HG03064 (cell line): Measurements from ENCODE around the gene CLBA1.
A peak's percentile ranks its signal among the peaks of the same experiment; 100 is the strongest.
"Not testable (repeated sequence)": the region's sequence is repeated elsewhere in the genome, so short reads cannot be mapped to it uniquely, and the experiment has no call there.

Experiments
- ATAC-seq: cut with Tn5 transposase; IDR thresholded peaks from one replicate; pipeline ENCODE4 v1.9.1; 2021; ENCODE audit warnings: low read depth; ENCODE audit not compliant: unreplicated experiment

Gene CLBA1

DNA sequence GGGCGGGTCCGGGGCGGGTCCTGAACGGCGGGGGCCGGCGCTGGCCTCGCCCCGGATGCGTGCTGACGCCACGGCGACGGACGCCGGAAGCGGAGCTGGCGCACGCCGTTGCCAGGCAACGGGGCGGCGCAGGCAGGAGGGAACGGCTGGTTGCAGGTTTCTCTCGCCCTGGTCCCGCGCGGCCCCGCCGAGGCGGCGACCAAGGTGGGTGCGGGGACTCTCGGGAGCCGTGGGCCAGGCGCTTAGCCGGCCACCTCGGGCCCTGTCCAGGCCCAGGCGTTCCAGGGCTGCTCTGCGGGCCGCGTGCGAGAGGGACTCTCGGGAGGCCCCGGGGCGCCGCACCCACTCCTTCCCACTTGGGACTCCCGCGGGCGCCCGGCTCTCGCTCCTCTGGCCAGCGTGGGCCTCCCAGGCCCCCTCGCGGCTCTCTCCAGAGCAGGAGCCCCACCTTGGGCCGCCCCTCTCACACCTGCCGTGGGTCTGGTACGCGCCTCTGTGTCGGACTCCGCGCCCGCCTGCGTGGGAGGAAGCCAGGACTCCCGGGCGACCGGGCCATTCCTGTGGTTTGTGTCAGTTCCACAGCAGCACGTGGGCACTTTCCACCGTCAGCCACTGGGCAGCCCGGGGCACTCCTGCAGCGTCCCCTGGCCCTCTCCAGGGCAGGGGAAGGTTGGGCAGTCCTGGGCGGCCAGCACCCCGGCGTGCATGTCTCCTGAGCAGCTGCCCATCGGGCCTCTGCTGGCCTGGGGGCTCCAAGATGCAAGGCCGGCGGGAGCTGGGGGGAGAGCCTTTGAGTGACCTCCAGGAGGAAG lies at the start of gene CLBA1:
CLBA1 (plus strand) TSS at position 114 of the 812 bp plus-strand sequence; CDS start at position 758, 644 bp downstream.
- peak; percentile 94 for ATAC-seq

DNA sequence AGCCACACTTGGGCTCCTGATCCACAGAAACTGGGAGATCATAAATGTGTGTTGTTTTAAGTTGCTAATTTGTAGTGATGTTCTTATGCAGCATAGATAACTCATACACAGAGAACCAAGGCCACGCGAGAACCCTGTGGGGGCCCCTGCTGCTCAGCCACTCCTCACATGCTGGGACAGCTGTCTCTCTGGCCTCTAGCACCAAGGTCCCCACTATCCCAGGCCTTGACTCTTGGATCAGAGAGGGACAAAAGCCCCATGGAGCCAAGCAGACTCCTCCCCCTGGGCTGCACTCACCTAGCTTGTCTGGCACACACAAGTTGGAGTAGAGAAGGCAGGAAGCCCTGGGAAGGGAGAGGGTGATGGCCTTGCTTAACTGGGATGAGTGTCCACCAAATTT lies 49.6 kb upstream of the CLBA1 start:
- no peak for ATAC-seq

DNA sequence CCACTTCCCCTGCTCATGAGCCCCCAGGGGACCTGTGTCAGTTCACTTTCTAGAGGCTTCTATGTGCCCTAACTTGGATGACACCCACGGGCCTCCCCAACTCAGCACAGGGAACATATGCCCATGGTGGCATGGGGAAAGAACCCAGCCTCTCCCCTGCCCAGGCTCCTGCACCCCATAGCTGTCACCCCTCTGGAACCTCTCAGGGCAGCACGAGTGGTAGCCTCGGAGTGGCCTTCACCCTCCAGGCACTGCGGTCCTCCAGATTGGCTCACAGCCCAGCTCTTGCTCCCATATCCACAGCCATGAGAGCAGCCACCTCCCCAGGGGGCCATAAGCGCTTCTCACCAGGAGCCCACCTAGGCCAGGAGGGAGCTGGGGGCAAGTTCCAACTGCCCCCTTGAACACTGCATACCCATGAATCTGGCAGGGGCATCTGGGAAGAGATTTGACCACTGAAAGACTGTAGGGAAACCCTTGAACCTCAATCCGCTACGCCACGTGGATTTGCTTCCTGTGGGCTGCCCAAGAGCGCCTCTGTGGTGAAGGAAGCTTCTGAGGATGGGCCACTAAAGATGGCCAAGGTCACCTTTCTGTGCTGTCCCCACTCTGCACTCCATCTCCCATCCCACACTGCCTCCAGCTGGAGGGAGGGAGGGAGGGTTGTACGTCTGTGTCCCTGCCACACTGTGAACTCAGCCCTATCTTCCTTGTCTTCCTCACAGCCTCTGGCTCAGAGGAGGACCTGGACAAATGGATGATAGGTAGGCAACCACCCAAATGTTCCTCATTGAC lies 49.0 kb upstream of the CLBA1 start:
- ATAC-seq = no peak

DNA sequence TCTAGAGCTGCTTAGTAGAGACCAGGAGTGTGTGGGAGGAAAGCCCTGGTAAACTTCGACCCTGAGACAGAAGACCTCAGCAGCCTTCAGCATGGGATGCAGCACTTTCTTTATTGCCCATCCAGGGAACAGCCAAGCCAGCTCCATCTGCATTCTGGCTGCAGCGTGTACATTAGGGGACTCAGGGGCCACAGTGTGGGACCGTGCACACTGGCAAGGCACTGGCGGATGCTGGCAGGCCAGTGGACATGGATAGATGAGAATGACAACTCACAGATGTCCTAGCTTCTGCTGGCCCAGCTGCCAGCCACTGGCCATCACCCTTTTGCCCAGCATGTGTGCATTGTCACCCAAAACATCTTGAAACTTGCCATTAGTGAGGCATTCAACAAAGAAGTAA lies 48.4 kb upstream of the CLBA1 start:
- no peak for ATAC-seq

DNA sequence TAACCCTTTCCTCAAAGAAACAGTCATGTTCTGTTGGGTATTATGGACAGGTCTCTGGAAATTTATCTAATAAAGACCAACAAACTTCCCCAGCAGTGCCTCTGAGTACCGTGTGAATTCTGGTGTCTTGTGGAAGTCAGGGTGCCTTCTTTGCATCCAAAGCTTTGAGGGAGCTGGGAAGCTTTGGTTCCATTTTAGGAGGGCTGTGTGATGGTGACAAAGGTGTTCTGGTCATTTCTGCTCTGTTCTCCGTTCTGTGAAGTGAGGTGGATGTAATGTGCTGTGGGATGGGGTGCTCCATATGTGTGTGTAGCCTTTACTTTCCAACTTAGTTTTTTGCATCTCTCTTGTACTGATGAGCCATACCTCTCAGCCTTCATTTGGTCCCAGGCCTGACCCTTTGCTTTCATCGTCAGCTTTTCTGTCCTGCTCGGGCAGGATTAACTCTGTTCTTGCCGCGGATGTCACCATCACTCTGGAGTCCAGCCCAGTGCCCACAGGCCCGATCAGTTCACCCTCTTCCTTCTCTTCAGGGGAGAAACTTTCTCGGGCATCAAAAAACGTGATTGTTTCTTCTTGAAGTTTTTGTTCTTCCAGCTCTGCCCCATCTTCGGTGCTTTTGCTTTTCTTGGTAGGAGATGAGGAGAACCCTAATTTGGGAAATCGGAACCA lies 47.8 kb upstream of the CLBA1 start:
- no peak for ATAC-seq

DNA sequence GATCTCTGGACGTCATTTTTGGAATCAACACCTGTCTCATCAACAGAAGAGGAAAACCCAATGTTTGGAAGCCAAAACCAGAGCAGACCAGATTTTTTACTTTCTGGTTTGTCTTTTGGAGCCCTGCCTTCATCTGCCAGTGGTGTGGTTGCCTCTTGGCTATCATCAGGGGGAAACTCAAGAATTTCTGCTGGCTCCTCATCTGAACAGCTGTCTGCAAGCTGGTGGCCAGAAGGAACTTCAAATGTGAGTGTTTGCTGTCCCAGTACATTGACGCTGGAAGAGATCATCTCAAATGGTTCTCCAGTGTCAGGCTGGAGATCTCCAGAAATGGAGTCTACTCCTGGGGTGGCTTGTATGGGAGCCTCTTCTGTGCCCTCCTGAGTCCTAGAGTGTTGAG lies 47.2 kb upstream of the CLBA1 start:
- ATAC-seq = no peak

DNA sequence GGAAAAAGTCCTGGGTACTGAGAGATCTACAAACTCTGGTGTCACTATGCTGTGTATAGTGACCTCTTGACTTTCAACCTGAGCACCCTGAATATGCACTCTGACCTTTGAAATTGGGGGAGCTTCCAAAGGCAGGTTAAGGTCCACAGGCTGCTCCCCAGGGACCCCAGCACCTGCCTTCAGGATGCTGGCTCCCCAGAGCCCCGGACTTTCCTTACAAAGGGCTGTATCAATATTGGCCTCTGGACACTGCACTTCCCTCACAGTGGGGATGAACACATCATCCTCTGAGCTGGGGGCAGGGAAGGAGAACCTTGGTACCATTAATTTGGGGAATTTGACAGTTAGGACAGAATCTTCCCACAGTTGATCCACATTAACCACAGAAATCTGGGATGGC lies 46.6 kb upstream of the CLBA1 start:
- ATAC-seq = no peak

DNA sequence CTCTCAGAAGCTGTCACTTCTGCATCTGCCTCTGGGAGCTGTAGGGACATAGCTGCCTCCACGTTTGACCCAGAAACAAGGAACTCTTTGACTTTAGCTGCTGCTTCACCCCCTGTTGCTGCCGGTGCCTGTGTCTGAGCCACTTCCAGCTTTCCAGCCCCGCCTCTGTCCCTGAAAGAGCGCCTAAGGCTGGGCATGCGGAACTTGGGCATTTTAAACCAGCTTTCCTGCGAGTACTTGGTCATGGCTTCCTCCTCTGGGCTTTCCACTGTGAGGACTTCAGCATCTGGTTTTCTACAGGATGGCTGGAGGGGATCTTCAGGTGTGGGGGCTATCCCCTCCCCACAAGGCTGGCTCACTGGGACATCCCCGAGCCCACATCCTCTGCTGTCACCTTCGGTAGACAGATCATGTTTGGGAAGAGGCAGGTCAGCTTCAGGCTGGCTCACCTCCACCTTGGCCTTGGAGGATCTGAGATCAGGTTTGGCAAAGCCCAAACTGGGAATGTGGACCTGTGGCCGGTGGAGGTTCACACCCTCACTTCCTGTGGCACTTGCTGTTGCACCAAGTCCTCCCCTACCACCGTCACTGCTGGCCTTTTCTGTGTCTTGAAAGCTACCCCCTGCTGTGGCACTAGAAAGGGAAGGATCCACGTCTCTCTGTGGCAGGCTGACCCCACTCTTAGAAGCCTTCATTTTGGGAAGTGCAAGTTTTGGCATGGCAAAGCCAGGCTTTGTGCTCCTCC lies 45.8 kb upstream of the CLBA1 start:
- no peak for ATAC-seq

DNA sequence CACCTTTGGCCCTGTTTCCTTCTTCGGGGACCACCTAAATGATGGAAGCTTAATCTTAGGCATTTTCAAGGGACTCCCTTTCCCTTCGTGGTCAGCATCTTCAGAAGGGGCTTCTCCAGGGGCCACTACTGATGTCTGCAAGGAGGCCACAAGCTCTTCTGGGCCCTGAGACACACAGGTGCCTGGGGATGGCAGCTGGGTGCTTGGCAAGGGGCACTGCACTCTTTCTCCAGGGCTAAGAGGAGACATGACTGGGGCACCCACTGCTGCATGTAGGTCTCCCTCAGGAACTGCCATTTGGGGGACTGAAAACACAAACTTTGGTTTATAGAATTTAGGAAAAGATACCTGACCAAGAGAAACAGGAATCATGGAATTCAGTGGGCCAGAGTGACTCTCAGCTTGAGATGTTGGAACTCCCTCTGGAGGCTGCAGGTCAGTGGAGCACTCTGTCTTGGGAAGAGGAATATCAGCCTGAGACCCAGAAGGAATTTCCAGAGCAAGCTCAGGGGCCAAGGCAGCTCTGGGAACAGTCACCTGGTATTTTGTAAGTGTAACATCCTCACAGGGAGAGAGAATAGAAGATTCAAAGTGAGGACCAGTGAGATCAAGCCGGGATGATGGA lies 45.0 kb upstream of the CLBA1 start:
- no peak for ATAC-seq

DNA sequence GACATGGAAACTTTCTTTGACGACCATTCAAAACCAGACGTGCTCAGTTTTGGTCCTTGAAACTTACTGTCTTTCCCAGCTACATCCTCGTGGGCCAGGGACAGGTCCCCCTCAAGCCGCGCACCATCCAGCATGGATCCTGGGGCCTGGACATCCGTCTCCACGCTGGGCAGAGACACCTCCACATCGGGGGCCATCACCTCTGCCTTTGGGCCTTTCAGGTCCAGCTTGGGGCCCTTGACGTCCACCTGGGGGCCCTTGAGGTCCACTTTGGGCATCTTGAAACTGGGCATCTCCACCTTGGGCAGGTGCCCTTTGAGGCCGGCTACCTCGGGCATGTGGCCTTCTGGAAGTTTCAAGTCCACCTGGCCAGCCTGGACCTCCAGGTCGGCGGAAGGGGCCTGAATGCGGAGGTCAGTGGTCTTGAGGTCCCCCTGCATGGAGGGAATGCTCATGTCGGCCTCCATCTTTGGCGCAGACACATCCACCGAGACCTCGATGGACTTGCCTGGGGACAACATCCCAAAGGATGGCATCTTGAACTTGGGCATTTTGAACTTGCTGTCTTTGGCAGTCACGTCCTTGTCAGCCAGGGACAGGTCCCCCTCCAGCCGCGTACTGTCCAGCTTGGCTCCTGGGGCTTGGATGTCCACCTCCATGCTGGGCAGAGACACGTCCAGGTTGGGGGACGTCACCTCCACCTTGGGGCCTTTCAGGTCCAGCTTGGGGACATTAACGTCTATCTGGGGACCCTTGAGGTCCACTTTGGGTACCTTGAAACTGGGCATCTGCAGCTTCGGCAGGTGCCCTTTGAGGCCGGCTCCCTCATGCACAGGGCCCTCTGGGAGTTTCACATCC lies 43.9 kb upstream of the CLBA1 start:
- ATAC-seq = no peak

DNA sequence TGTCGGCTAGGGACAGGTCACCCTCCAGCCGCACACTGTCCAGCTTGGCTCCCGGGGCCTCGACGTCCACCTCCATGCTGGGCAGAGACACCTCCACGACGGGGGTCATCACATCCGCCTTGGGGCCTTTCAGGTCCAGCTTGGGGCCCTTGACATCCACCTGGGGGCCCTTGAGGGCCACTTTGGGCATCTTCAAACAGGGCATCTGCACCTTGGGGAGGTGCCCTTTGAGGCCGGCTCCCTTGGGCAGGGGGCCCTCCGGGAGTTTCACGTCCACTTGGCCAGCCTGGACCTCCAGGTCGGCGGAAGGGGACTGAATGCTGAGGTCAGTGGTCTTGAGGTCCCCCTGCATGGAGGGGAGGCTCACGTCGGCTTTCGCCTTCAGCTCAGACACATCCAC lies 43.0 kb upstream of the CLBA1 start:
- no peak for ATAC-seq

DNA sequence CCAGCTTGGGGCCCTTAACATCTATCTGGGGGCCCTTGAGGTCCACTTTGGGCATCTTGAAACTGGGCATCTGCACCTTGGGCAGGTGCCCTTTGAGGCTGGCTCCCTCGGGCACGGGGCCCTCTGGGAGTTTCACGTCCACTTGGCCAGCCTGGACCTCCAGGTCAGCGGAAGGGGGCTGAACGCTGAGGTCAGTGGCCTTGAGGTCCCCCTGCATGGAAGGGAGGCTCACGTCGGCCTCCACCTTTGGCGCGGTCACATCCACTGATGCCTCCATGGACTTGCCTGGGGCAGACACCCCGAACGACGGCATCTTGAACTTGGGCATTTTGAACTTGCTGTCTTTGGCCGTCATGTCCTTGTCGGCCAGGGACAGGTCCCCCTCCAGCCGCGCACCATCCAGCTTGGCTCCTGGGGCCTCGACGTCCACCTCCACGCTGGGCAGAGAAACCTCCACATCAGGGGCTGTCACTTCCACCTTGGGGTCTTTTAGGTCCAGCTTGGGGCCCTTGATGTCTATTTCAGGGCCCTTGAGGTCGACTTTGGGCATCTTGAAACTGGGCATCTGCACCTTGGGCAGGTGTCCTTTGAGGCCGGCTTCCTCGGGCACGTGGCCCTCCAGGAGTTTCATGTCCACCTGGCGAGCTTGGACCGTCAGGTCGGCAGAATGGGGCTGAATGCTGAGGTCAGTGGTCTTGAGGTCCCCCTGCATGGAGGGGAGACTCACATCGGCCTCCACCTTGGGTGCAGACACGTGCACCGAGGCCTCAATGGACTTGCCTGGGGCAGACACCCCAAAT lies 42.2 kb upstream of the CLBA1 start:
- not testable (repeated sequence) for ATAC-seq

DNA sequence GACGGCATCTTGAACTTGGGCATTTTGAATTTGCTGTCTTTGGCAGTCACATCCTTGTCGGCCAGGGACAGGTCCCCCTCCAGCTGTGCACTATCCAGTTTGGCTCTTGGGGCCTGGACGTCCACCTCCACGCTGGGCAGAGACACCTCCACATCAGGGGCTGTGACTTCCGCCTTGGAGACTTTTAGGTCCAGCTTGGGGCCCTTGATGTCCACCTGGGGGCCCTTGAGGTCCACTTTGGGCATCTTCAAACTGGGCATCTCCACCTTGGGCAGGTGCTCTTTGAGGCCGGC lies 41.6 kb upstream of the CLBA1 start:
- not testable (repeated sequence) for ATAC-seq

DNA sequence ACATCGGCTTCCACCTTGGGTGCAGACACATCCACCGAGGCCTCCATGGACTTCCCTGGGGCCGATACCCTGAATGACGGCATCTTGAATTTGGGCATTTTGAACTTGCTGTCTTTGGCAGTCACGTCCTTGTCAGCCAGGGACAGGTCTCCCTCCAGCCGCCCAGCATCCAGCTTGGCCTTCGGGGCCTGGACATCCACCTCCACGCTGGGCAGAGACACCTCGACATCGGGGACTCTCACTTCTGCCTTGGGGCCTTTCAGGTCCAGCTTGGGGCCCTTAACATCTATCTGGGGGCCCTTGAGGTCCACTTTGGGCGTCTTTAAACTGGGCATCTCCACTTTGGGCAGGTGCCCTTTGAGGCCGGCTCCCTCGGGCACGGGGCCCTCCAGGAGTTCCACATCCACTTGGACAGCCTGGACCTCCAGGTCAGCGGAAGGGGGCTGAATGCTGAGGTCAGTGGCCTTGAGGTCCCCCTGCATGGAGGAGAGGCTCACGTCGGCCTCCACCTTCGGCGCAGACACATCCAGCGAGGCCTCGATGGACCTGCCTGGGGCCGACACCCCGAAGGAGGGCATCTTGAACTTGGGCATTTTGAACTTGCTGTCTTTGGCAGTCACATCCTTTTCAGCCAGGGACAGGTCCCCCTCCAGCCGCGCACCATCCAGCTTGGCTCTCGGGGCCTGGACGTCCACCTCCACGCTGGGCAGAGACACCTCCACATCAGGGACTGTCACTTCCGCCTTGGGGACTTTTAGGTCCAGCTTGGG lies 41.0 kb upstream of the CLBA1 start:
- ATAC-seq = not testable (repeated sequence)

DNA sequence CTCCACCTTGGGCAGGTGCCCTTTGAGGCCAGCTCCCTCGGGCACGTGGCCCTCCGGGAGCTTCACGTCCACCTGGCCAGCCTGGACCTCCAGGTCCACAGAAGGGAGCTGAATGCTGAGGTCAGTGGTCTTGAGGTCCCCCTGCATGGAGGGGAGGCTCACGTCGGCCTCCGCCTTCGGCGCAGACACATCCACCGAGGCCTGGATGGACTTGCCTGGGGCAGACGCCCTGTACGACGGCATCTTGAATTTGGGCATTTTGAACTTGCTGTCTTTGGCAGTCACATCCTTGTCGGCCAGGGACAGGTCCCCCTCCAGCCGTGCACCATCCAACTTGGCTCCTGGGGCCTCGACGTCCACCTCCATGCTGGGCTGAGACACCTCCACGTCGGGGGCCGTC lies 40.3 kb upstream of the CLBA1 start:
- not testable (repeated sequence) for ATAC-seq

DNA sequence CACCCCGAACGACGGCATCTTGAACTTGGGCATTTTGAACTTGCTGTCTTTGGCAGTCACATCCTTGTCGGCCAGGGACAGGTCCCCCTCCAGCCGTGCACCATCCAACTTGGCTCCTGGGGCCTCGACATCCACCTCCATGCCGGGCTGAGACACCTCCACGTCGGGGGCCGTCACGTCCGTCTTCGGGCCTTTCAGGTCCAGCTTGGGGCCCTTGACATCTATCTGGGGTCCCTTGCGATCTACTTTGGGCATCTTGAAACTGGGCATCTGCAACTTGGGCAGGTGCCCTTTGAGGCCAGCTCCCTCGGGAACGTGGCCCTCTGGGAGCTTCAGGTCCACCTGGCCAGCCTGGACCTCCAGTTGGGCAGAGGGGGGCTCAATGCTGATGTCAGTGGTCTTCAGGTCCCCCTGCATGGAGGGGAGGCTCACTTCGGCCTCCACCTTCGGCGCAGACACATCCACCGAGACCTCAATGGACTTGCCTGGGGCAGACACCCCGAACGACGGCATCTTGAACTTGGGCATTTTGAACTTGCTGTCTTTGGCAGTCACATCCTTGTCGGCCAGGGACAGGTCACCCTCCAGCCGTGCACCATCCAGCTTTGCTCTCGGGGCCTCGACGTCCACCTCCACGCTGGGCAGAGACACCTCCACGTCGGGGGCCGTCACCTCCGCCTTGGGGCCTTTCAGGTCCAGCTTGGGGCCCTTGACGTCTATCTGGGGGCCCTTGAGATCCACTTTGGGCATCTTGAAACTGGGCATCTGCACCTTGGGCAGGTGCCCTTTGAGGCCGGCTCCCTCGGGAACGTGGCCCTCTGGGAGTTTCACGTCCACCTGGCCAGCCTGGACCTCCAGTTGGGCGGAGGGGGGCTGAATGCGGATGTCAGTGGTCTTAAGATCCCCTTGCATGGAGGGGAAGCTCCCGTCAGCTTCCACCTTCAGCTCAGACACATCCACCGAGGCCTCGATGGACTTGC lies 39.3 kb upstream of the CLBA1 start:
- ATAC-seq = not testable (repeated sequence)

DNA sequence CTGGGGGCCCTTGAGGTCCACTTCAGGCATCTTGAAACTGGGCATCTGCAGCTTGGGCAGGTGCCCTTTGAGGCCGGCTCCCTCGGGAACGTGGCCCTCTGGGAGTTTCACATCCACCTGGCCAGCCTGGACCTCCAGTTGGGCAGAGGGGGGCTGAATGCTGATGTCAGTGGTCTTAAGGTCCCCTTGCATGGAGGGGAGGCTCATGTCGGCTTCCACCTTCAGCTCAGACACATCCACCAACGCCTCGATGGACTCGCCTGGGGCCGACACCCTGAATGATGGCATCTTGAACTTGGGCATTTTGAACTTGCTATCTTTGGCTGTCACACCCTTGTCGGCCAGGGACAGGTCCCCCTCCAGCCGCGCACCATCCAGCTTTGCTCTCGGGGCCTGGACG lies 38.4 kb upstream of the CLBA1 start:
- ATAC-seq = not testable (repeated sequence)
